HG03460 (cell line): ENCODE measurements around the gene SPNS2.

Experiments used
- ATAC-seq: cut with Tn5 transposase; IDR thresholded peaks from one replicate; pipeline ENCODE4 v1.9.1; 2021; ENCODE audit not compliant: unreplicated experiment

SPNS2 gene

DNA sequence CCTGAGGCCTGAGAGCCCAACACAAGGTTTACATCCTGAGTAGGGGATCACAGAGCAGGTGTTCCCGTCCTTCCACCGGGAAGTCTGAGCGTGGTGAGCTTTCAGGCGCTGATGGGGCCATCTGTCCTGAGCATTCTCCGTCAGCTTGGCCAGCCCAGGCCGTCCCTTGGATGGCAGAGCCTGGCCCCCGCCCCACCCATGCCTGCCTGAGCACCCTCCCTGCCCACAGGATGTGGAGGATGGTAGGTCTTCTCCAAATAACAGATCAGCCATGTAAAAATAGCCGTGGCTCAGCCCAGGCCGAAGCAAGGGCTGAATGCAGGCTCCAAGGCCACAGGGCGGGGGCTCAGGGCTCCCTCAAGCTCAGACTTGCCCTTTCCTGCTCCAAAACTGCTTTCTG, 20.2 kb downstream of the SPNS2 start:
- ATAC-seq: no peak

DNA sequence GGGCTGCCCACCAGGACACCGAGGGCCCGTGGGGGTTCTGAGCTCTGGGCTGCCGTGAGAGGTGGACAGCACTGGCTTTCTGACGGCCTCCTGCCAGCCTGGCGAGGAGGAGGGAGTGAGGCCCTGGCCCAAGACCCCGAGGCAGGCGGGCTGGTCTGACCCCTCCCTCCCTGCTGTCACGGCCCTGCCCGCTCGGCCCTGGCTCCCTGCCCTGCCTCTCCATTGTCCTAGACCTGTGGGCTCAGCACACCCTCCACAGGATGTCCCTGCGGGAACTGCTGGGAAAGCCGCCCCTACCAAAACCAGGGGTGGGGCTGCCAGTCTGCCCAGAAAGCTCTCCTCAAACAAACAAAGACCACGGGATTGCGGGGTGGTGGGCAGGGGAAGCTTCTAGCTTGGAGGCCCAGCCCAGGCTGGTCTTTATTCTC, 20.7 kb downstream of the SPNS2 start:
- ATAC-seq: no peak

DNA sequence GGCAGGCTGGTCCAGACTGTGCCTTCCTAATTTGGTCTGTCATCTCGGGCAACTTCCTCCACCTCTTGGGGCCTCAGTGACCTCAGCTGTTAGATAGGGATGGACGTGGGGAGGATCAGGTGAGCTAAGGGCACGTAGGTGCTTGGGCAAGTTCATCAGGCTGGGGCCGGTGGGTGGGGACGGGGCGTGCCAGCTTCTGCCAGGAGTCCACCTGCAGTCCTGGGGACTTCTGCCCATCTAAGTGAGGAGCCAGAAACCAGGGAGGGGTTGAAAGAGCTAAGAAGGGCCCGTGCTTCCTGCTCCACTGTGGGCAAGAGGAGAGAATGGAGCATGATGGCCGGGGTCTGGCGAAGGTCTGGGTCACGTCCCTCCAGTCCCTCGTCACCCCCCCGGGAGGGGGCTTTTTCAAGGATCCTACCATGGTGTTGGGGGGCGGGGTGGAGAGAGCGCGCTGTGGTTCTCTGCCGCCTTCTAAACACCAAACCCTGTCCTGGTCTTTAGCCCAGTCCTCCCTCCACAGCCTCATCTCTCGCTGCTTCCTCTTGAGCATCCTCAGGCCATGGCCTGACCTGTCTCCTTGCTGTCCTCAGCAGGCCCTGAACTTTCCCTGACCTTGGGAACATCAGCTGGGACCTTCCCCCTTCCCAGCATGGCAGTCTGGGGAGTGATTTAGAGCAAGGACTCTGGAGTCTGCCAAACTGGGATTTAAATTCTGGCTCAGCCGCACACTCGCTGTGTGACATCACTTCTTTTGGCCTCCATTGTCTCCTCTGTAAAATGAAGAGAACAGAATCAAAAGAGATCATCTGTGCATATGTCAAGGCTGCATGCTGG, 21.6 kb downstream of the SPNS2 start:
- no peak for ATAC-seq

DNA sequence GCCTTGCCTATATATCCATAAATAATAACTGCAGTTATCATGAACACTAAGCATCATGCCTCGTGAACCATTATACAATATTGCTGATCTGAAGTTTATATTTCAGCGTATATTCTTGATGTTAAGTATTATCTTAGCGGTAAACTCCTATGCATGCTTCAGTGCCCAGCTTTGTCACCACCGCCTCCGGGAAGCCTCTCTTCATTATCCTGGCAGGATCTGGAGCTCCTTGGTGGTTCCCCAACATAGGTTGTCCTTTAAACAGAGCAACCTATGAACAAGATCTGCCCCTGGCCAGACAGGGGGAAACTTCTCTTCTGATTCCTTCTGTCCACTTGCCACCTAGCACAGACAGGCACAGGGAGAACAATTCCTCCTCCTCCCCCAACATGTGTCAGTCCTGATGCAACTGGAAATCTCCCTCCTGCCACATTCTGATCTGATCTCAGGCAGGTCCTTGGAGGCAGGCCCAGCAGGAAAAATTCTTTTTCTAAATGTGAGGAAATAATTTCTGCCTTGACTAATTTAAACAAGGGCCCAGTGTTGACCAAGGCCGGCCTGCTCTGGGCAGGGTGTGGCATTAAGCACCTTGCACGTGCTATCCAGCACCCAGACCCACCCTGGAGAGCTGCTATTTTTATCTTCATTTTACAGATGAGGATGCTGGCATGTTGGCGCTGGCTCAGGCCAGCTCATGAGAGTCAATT, 22.4 kb downstream of the SPNS2 start:
- ATAC-seq: no peak

DNA sequence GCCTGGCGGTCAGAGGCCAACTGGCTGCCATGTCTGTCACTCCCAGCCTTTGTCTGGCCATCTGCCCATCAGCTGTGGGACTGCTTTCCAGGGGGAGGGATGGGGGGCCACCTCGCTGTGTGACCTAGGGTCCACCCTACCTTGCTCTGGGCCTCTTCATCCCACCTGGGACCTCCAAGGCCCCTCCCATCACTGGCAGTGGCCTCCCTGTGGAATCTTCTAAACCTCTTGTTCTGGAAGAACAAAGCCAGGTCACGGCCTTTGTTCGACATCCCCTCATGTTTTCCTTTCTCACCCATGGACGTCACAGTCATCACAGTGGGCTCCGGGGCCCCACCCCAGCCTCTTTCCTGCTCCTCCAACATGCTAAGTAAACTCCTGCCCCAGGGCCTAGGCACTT, 24.0 kb downstream of the SPNS2 start:
- ATAC-seq: no peak

- ATAC-seq: no peak
Measured at GRCh38 chr17:4523946-4524345, 25.3 kb downstream of the SPNS2 start.

DNA sequence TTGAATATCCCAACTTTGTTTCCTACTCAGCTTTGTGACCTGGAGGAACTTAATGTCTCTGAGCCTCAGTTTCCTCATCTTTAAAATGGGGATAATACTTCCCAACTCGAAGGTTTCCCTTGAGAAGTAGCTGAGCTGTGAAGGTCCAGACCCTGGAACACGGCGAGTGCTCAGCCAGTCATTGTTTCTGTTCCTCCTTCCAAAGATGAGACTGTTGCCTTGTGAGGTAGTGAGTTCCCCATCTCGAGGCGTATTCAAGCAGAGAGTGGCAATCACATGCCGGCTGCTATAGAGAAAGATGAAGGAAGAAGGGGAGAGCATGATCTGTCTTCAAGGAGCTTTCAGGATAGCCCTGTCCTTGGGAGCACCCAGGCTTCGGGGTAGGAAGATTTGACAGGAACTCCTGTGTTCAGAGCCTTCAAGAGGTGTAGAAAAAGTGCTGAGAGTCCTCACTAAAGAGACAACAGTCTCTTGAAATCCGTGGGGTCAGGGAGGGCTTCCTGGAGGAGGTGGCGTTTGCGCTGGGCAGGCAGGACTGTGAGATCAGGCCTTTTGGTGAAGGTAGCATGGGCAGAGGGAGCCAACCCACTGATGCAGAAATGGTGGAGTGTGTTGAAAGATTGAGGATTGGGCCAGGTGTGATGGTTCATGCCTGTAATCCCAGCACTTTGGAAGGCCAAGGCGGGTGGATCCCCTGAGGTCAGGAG, 27.2 kb downstream of the SPNS2 start:
- no peak for ATAC-seq

DNA sequence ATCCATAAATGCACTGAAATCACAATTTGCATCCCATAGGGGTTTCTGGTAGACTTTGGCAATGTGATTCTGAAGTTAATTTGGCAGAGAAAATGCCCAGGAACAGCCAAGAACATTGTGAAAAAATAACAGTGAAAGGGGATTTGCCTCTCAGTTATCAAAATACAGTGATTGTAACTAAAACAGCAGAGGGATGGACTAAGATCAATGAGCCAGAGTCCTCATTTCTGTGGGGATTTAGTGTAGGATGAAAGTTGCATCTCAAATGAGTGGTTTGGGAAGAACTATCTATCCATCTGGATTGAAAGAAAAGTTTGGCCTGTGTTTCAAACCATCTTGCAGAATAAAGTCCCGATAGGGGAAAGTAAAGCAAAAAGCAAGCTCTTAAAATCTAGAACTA, 28.5 kb downstream of the SPNS2 start:
- no peak for ATAC-seq

GRCh38 chr17:4527566-4528125, 29.0 kb downstream of the SPNS2 start:
- ATAC-seq: no peak

GRCh38 chr17:4529533-4530152, 31.0 kb downstream of the SPNS2 start:
- no peak for ATAC-seq

DNA sequence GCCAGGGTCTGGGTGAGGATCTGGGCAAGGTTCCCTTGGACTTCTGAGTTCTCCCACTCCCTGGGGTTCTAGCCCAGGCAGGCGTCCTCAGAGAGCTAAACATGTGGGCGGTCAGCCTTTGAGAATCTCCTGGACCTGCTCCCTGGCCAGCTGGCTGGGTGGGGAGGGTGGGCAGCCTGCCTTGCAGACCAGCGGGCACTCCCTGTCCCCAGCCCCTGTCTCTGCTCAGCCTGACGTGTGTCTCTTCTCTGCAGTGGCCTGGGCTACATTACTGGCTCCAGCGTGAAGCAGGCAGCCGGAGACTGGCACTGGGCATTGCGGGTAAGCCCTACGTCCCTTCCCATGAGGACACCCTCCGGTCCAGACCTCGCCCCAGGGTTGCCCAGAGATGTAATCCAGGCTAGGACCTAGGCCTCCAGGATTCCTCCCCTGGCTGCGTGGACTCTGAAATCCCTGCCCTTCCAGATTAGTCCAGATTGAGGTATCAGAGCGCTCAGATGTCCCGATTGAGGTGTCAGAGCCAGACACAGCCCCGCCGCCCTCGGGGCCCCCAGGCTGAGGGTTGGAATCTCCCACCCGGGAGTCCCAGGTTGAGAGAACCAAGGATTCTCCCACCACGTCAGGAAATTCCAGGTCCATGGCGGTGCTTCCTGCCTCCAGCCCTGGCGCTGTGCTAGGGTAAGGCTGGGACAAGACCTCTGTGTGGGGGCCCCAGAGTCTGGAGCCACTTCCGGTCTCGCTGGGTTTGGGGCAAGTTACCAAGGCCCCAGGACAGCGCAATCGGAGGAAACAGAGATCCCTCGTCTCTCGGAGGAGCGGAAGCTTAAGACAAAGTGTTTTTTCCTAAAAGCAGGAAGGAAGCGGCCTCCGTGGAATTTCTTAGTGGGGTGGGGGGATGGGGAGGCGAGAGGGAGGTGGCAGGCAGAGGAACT, 32.4 kb downstream of the SPNS2 start:
- ATAC-seq: no peak

GRCh38 chr17:4531988-4532736, 33.5 kb downstream of the SPNS2 start:
- no peak for ATAC-seq

DNA sequence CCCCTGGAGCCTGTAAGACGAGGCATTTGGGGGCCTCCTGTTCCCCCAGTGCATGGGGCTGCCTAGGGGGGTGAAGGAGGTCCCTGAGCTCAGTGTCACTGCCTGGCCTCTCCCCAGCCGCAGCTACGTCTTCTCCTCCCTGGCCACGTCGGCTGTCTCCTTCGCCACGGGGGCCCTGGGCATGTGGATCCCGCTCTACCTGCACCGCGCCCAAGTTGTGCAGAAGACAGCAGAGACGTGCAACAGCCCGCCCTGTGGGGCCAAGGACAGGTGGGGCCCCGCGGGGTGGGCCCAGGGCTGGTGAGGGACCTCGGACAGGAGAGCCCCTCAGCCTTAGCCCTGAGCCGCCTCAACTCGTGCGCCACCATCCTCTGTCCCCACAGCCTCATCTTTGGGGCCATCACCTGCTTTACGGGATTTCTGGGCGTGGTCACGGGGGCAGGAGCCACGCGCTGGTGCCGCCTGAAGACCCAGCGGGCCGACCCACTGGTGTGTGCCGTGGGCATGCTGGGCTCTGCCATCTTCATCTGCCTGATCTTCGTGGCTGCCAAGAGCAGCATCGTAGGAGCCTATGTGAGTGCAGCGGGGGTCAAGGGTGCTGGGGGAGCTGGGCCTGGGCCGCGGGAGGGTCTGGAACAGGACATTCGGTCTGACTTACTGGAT, 34.3 kb downstream of the SPNS2 start:
- ATAC-seq: no peak

DNA sequence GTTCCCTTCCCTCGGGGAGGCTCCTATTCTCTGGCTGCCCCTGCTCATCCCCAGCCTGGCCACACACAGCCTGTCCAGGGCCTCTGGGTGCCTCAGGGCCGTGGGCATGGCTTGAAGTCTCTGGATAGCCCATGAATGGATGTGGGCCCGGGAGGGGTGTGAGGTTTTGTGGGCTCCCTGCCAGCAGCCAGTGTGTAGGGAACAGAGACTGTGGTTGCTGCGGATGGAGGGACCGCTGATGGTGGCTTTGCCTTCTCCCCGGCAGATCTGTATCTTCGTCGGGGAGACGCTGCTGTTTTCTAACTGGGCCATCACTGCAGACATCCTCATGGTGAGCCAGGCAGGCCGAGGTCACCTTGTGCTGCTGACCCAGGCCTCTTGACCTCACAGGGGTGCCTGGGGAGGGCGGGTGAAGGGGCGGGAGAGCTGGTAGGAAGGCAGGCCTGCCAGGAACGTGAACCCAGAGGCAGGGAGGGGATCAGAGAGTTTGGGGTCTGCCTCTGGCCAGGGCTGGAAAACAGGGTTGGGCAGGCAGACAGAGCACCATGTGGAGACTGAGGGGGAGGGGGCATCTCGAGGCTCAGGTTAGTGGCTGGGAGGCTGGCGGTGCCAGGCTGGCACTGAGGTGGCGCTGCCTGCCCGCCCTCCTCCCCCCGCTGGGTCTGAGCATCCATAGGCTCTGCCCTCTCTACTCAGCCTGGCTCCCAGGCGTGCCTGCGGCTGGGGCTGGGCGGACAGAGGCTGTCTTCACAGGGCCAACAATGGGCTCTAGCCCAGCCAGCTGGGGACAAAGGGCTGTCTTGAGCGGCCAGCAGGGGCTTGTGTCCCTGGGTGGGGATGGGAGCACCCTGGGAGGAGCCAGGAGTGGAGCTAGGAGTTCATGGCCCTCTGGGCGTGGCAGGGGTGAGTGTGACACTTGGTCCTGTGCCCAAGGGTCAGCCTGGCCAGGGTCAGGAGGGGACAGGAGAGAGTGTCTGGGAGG, 35.1 kb downstream of the SPNS2 start:
- no peak for ATAC-seq

GRCh38 chr17:4534515-4534914, 35.8 kb downstream of the SPNS2 start:
- ATAC-seq: no peak

- no peak for ATAC-seq
Measured at GRCh38 chr17:4534928-4535666, 36.4 kb downstream of the SPNS2 start.
